Adipocyte (in vitro differentiated cells): Measurements from ENCODE around the gene TMEM270.
"Not testable (repeated sequence)": the region's sequence is repeated elsewhere in the genome, so short reads cannot be mapped to it uniquely, and the experiment has no call there.

ENCODE experiments used
- DNase-seq: peaks from one replicate; pipeline ENCODE4 v3.0.0-alpha.2; 2015; ENCODE audit warnings: low read depth
- H3K27me3 ChIP-seq: replicated peaks from 2 replicates; pipeline ENCODE4 v1.7.0; 2013; ENCODE audit warnings: mild to moderate bottlenecking, low read length, moderate library complexity; ENCODE audit not compliant: control insufficient read depth, insufficient read depth
- H3K36me3 ChIP-seq: 2 replicates; pipeline ENCODE4 v1.7.0; 2013; ENCODE audit warnings: low read length, mild to moderate bottlenecking, moderate library complexity; ENCODE audit not compliant: control insufficient read depth, insufficient read depth, severe bottlenecking
- H3K4me1 ChIP-seq: 2 replicates; pipeline ENCODE4 v1.7.0; 2013; ENCODE audit warnings: mild to moderate bottlenecking, low read length, moderate library complexity; ENCODE audit not compliant: control insufficient read depth, insufficient read depth
- H3K4me3 ChIP-seq: 2 replicates; pipeline ENCODE4 v1.7.0; 2013; ENCODE audit warnings: mild to moderate bottlenecking, low read length, moderate library complexity
- H3K9ac ChIP-seq: 2 replicates; pipeline ENCODE4 v1.7.0; 2013; ENCODE audit warnings: mild to moderate bottlenecking, low read length, moderate library complexity
- H3K9me3 ChIP-seq: 2 replicates; pipeline ENCODE4 v1.7.0; 2013; ENCODE audit warnings: mild to moderate bottlenecking, low read length, moderate library complexity; ENCODE audit not compliant: control insufficient read depth

TMEM270 gene

DNA sequence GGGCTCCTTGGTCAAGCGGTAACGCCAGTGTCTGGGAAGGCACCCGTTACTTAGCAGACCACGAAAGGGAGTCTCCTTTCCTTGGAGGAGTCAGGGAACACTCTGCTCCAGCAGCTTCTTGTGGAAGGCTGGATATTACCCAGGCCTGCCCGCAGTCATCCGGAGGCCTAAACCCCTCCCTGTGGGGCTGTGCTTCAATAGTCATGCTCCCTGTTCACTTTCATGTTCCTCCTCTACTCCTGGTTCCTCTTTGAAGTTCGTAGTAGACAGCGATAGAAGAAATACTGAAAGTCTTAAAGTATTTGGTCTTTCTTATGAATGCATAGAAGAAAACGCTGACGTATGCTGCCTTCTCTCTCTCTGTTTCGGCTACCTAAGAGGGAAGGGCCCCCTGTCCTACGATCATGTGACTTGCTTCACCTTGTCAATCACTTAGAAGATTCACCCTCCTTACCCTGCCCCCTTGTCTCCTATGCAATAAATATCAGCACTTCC is 15.2 kb upstream of the TMEM270 start:
- H3K9me3 ChIP-seq, H3K9ac ChIP-seq, H3K4me3 ChIP-seq, H3K36me3 ChIP-seq, H3K27me3 ChIP-seq, DNase-seq: not testable (repeated sequence)
- H3K4me1 ChIP-seq = peaks cover 35% of the 10 kb centered on the region

DNA sequence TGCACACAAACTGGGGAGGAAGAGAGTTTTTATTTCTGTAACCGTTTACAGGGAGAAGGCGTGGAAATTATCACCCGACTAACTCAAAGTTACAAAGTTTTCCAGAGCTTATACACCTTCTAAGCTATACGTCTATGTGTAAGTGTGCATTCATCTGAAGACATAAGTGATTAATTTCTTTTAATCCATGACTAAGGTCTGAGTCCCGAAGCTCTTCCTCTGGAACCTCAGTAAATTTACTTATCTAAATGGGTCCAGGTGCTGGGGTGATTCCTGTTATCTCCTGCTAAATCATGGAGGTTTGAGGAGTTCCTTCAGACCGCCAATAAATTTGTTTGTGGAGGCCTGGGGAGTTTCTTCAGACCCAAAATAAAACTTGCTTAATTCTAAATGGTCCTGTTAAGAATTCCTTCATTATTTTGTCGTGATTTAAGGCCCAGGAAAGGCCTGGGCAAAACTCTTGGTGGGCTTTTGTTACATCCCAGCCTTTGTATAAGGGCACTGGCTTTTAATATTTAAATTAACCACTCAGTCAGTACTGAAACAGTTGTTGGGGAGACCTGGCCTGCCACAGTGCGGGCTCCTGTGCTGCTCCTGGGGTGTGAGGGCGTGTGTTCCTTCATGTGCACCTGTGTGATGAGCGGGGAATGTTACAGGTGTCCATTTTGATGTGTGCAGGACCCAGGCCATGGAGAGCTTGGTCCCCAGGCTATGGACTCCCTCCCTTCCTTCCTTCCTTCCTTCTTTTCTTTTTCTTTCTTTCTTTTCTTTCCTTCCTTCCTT is 12.8 kb upstream of the TMEM270 start:
- DNase-seq = no peak
- no peak overlapping the region for H3K4me3 ChIP-seq
- H3K4me1 ChIP-seq = peaks cover 42% of the 10 kb centered on the region
- no peaks in the 10 kb centered on the region for H3K9me3 ChIP-seq
- no peaks in the 10 kb centered on the region for H3K36me3 ChIP-seq
- no peaks in the 10 kb centered on the region for H3K27me3 ChIP-seq
- H3K9ac ChIP-seq = no peak overlapping the region

DNA sequence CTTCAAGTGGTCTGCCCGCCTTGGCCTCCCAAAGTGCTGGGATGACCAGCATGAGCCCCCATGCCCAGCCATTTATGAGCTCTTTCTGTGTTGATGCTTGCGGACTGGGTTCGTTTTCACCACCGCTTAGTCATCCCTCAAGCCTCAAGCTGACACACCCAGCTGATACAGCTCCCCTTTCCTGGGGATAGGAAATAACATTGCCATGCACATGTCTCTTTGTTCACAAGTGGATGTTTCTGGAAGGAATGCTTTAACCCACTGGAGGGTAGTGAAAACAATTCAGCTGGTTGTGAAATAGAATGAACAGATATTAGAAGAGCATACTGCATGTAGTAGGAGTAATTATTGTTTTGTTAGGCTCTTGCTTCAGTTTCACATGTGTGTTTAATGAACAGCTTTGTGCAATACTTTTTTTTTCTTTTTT is 10.2 kb upstream of the TMEM270 start:
- H3K4me1 ChIP-seq = peaks cover 34% of the 10 kb centered on the region
- H3K9me3 ChIP-seq = no peaks in the 10 kb centered on the region
- H3K9ac ChIP-seq = peak overlapping the region; percentile 74
- H3K4me3 ChIP-seq = no peak overlapping the region
- DNase-seq = peak; percentile 98
- no peaks in the 10 kb centered on the region for H3K27me3 ChIP-seq
- H3K36me3 ChIP-seq = no peaks in the 10 kb centered on the region

DNA sequence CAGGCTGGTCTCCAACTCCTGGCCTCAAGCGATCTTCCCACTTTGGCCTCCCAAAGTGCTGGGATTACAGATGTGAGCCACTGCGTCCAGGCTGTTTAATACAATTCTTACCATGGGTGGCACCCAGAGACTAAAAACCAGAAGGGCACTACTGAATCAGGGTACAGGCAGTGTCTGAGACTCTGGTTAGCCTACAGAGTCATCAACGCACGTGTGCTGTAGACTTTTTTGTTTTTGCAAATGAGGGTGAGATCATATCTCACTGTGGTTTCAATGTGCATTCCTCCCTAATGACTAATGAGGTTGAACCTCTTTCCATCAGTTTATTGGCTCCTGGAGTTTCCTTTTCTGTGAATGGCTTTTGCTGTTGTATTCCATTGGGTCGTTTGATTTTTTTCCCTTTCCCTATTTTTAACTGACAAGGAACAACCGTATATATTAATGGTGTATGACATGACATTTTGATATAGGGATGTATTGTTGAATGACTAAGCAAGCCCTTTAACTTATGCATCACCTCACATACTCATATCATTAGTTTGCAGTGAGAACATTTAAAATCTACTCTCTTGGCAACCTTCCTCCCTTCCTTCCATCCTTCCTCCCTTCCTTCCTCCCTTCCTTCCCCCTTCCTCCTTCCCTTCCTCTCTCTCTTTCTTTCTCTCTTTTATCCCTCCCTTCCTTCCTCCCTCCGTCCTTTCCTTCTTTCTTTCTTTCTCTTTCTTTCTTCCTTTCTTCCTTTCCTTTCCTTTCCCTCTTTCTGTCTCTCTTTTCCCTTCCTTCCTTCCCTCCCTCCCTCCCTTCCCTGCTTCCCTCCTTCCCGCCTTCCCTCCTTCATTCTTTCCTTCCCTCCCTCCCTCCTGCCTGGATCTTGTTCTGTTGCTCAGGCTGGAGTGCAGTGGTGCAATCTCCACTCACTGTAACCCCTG is 9.3 kb upstream of the TMEM270 start:
- Histone ChIP-seq H3K36me3 (no peaks in the 10 kb centered on the region), H3K4me3 (peak overlapping the region; percentile 35), H3K27me3 (no peaks in the 10 kb centered on the region), H3K4me1 (peaks cover 33% of the 10 kb centered on the region), H3K9ac (peak overlapping the region; percentile 65), H3K9me3 (no peaks in the 10 kb centered on the region)
- peak; percentile 92 for DNase-seq

DNA sequence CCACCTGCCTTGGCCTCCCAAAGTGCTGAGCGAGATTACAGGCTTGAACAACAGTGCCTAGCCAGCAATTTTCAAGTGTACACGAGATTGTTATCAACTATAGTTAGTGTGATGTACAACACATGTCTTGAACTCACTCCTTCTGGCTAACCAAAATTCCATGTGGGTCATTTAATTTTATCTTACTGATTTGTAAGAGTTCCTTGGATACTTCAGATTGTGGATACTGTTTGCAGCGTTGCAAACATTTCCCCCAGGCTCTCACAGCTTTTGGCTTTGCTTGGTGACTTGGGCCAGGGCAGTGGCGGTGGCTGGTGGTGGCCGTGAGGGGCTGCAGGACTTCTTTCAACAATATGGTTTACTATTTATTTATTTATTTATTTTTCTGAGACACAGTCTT is 8.5 kb upstream of the TMEM270 start:
- H3K9ac ChIP-seq = no peak overlapping the region
- peaks cover 33% of the 10 kb centered on the region for H3K4me1 ChIP-seq
- DNase-seq = no peak
- H3K36me3 ChIP-seq = no peaks in the 10 kb centered on the region
- H3K4me3 ChIP-seq = no peak overlapping the region
- no peaks in the 10 kb centered on the region for H3K27me3 ChIP-seq
- H3K9me3 ChIP-seq = no peaks in the 10 kb centered on the region

DNA sequence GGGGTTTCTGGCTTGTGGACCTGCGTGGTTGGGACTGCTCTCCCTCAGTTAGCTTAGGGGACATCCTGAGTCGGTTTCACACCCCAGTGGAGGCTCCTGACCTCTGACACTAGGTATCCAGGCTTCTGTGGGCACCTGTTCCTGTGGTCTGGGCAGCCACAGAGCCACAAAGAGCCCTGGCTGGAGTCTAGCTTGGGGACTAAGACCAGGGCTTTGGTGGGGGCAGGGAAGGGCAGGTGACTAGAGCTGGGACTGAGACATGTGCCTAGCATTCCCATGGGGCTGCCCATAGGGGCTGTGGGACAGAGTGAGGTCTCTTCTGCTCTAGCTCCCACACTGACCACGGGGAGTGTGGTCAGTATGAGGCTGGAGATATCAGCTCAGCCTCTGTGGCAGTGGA is 4.0 kb upstream of the TMEM270 start:
- no peaks in the 10 kb centered on the region for H3K36me3 ChIP-seq
- H3K4me3 ChIP-seq = no peak overlapping the region
- no peaks in the 10 kb centered on the region for H3K27me3 ChIP-seq
- H3K9ac ChIP-seq = no peak overlapping the region
- H3K4me1 ChIP-seq = peaks cover 5% of the 10 kb centered on the region
- no peak for DNase-seq
- peaks cover 3% of the 10 kb centered on the region for H3K9me3 ChIP-seq

DNA sequence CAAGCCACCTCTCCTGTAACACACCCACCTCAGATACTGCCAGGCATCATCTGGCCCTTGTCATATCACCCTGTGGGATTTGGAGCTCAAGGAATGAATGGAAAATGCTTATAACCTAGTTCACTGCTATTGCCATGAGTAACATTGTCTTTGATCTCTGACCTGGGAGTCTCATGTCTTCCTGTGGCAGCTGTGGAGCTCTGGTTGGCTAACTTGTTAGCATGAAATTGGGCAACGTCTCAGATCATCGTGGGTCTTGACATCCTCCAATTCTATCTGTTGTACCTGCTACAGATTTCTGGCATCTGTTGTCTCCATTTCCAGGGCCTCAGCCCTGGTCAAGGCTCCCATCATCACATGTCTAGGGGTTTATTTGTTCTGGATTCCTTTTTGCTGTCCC is 2.2 kb upstream of the TMEM270 start:
- Histone ChIP-seq H3K36me3 (no peaks in the 10 kb centered on the region), H3K4me3 (no peak overlapping the region), H3K4me1 (no peaks in the 10 kb centered on the region), H3K9me3 (peaks cover 3% of the 10 kb centered on the region), H3K27me3 (no peaks in the 10 kb centered on the region), H3K9ac (no peak overlapping the region)
- DNase-seq = no peak

DNA sequence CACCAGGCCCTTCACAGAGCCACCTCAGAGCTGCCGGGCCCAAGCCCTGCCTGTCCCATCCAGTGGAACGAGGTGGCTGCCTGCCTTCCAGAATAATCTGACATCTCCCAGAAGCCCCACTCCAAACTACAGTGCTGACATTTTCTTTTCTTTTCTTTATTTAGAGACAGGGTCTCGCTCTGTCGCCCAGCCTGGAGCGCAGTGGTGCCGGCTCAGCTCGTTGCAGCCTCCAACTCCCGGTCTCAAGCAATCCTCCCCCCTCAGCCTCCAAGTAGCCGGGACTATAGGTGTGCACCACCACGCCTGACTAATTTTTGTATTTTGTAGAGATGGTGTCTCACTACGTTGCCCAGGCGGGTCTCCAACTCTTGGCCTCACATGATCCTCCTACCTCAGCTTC is 346 bp downstream of the TMEM270 start:
- Histone ChIP-seq H3K4me1 (no peaks in the 10 kb centered on the region), H3K36me3 (no peaks in the 10 kb centered on the region), H3K9ac (no peak overlapping the region), H3K9me3 (peaks cover 3% of the 10 kb centered on the region), H3K4me3 (no peak overlapping the region), H3K27me3 (no peaks in the 10 kb centered on the region)
- DNase-seq = no peak

DNA sequence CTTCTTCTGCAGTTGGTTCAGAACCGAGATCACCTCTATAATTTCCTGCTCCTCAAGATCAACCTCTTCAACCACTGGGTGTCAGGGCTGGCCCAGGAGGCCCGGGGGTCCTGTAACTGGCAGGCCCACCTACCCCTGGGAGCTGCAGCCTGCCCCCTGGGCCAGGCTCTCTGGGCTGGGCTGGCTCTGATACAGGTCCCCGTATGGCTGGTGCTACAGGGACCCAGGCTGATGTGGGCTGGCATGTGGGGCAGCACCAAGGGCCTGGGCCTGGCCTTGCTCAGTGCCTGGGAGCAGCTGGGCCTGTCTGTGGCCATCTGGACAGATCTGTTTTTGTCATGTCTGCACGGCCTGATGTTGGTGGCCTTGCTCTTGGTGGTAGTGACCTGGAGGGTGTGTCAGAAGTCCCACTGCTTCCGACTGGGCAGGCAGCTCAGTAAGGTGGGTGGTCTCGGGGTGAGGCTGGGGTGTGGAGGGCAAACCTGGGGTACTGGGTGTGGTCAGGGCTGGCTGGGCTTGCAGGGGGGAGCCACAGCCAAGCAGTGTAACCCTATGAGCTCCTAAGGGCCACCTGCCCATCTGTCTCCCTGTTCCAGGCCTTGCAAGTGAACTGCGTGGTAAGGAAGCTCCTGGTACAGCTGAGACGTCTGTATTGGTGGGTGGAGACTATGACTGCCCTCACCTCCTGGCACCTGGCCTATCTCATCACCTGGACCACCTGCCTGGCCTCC is 4.2 kb downstream of the TMEM270 start:
- peaks cover 5% of the 10 kb centered on the region for H3K4me1 ChIP-seq
- H3K36me3 ChIP-seq = no peaks in the 10 kb centered on the region

DNA sequence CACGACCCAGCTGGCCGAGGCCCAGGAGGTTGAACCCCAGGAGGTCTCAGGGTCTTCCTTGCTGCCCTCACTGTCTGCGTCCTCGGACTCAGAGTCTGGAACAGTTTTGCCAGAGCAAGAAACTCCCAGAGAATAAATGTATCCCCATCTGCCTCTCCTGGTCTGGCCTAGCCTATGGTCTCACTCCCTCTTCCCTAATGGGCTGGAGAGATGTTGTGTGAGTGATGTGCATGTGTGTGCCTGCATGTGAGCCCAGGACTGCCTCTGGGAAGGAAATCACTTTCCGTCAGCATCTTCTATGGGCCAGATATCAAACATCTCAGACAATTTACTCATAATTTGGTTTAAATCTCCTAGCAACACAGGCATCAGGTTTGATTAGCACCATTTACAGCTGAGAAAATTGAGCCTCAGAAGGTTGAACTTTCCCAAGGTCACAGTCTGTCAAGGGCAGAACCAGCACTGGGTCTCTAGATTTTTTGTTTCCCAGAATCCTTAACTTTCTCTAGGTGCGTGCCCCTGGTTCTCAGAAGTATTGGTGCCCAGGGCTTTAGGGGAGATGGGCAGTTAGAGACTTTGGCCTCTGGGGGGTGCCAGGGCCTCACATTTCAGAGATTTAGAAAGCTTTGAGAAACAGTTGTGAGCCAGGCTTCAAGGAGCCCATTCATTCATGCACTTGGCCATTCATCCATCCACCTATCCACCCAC is 4.9 kb downstream of the TMEM270 start:
- Histone ChIP-seq H3K36me3 (no peaks in the 10 kb centered on the region), H3K4me3 (no peak overlapping the region), H3K4me1 (peaks cover 6% of the 10 kb centered on the region), H3K9ac (no peak overlapping the region), H3K27me3 (no peaks in the 10 kb centered on the region), H3K9me3 (no peaks in the 10 kb centered on the region)
- peak; percentile 90 for DNase-seq

More for the DNA sequence above, 4.2 kb downstream of the TMEM270 start:
- Histone ChIP-seq H3K9me3 (no peaks in the 10 kb centered on the region), H3K4me3 (no peak overlapping the region), H3K9ac (no peak overlapping the region), H3K27me3 (no peaks in the 10 kb centered on the region)
- no peak for DNase-seq
